H1 (cell line): ENCODE results near the gene STAMBP. TPM values are rescaled to one million over a fixed set of nuclear protein-coding genes. Genes with fewer than 3 reads are reported as not detected.

Source experiments
- CTCF ChIA-PET: fragments of 300-600 bp; sonication (Branson Sonifier 250); formaldehyde crosslinking; loops from one replicate; lab custom pipeline; 2021; ENCODE audit not compliant: partially characterized antibody; lab: Charles Lee
- POLR2A ChIA-PET: fragments of 300-600 bp; sonication (Branson Sonifier 250); formaldehyde crosslinking; loops from one replicate; lab custom pipeline; 2021; ENCODE audit warnings: inconsistent platforms; ENCODE audit not compliant: partially characterized antibody; lab: Charles Lee
- DNase-seq, 2 experiments: peaks; one replicate each; pipeline versions ENCODE4 v3.0.0 to v3.0.0-alpha.2; 2010 to 2022; ENCODE audit warnings: low spot score in 2 of 2, low read depth in 1 of 2, mixed read lengths in 1 of 2
- FAIRE-seq: peaks from 2 replicates; lab custom pipeline; 2011; peaks lifted over from hg19 to GRCh38; lab: Jason Lieb, UNC
- H2AFZ ChIP-seq: 2 replicates; pipeline ENCODE4 v1.8.1; 2012; ENCODE audit warnings: low read length, inconsistent platforms
- H2AK5ac ChIP-seq: 2 replicates; pipeline ENCODE4 v1.6.1; 2013; ENCODE audit warnings: low read depth, low read length
- H2BK120ac ChIP-seq: replicated peaks from 2 replicates; pipeline ENCODE3; 2013; ENCODE audit warnings: low read depth, low read length, inconsistent platforms
- H2BK12ac ChIP-seq: 2 replicates; pipeline ENCODE4 v1.6.1; 2013; ENCODE audit warnings: low read depth, low read length
- H2BK15ac ChIP-seq: 2 replicates; pipeline ENCODE4 v1.6.1; 2013; ENCODE audit warnings: low read length
- H2BK20ac ChIP-seq: 2 replicates; pipeline ENCODE4 v1.6.1; 2013; ENCODE audit warnings: low read length
- H2BK5ac ChIP-seq: 2 replicates; pipeline ENCODE4 v1.6.1; 2013; ENCODE audit warnings: low read depth, low read length
- H3K14ac ChIP-seq: 2 replicates; pipeline ENCODE4 v1.6.1; 2013; ENCODE audit warnings: inconsistent platforms; ENCODE audit not compliant: insufficient read length
- H3K18ac ChIP-seq: 2 replicates; pipeline ENCODE4 v1.6.1; 2013; ENCODE audit warnings: low read length; ENCODE audit errors: extremely low read depth
- H3K23ac ChIP-seq: 2 replicates; pipeline ENCODE4 v1.6.1; 2013; ENCODE audit warnings: inconsistent platforms; ENCODE audit not compliant: insufficient read length
- H3K23me2 ChIP-seq: 2 replicates; pipeline ENCODE4 v1.6.1; 2013; ENCODE audit warnings: low read depth, low read length
- H3K27ac ChIP-seq: 2 replicates; pipeline ENCODE4 v1.6.1; 2011; ENCODE audit warnings: low read depth, low read length, inconsistent platforms
- H3K27me3 ChIP-seq, 4 experiments: replicated peaks in 1 of 4; 1 replicate in 1 of 4; 2 replicates in 3 of 4; pipeline versions ENCODE4 v1.6.1 to v1.8.1; 2011 to 2013; ENCODE audit warnings: low read length in 3 of 4, mild to moderate bottlenecking in 3 of 4, inconsistent platforms in 2 of 4, mixed read lengths in 2 of 4, moderate library complexity in 1 of 4; ENCODE audit not compliant: control insufficient read depth in 3 of 4, insufficient read depth in 3 of 4; ENCODE audit errors: extremely low read depth in 1 of 4
- H3K36me3 ChIP-seq, 4 experiments: 2 replicates each; pipeline versions ENCODE4 v1.6.1 to v1.8.1; 2011 to 2013; ENCODE audit warnings: mild to moderate bottlenecking in 4 of 4, low read length in 3 of 4, moderate library complexity in 2 of 4, control low read depth in 1 of 4, inconsistent platforms in 1 of 4; ENCODE audit not compliant: insufficient read depth in 4 of 4, control insufficient read depth in 2 of 4
- H3K4ac ChIP-seq: replicated peaks from 2 replicates; pipeline ENCODE3; 2013; ENCODE audit warnings: low read length, low read depth, mixed read lengths, inconsistent platforms; ENCODE audit not compliant: insufficient read length
- H3K4me1 ChIP-seq, 4 experiments: replicated peaks in 1 of 4; 1 replicate in 1 of 4; 2 replicates in 3 of 4; pipeline versions ENCODE4 v1.6.1 to v1.8.1; 2011 to 2013; ENCODE audit warnings: low read length in 3 of 4, inconsistent platforms in 2 of 4, mixed read lengths in 1 of 4; ENCODE audit not compliant: insufficient read depth in 4 of 4, control insufficient read depth in 3 of 4
- H3K4me2 ChIP-seq, 2 experiments: 2 replicates each; pipeline versions ENCODE4 v1.6.1 to v1.8.1; 2011 to 2013; ENCODE audit warnings: low read depth in 2 of 2, low read length in 2 of 2, control low read depth in 1 of 2, inconsistent platforms in 1 of 2, mild to moderate bottlenecking in 1 of 2; ENCODE audit not compliant: insufficient read depth in 1 of 2
- H3K4me3 ChIP-seq, 4 experiments: fragments of 200-600, 300-600 bp in 1 of 4; sonication (generic), shearing (Covaris generic), sonication (Bioruptor Twin) in 1 of 4; 2 replicates each; pipeline versions ENCODE4 v1.5.1 to v1.8.1; 2011 to 2016; ENCODE audit warnings: low read length in 4 of 4, low read depth in 3 of 4, control low read depth in 2 of 4, inconsistent platforms in 2 of 4, mild to moderate bottlenecking in 2 of 4, mixed read lengths in 1 of 4, moderate library complexity in 1 of 4; ENCODE audit not compliant: insufficient read depth in 2 of 4; ENCODE audit errors: extremely low read depth in 1 of 4
- H3K56ac ChIP-seq: replicated peaks from 2 replicates; pipeline ENCODE3; 2013; ENCODE audit warnings: low read depth, mild to moderate bottlenecking, mixed read lengths, low read length, inconsistent platforms; ENCODE audit not compliant: insufficient read length
- H3K79me1 ChIP-seq: 2 replicates; pipeline ENCODE4 v1.6.1; 2013; ENCODE audit warnings: low read depth, low read length, control low read depth
- H3K79me2 ChIP-seq, 2 experiments: 2 replicates each; pipeline versions ENCODE4 v1.6.1 to v1.8.1; 2012 to 2013; ENCODE audit warnings: low read length in 2 of 2, mild to moderate bottlenecking in 2 of 2, inconsistent platforms in 1 of 2; ENCODE audit not compliant: insufficient read depth in 2 of 2, control insufficient read depth in 1 of 2
- H3K9ac ChIP-seq, 4 experiments: replicated peaks in 1 of 4; 1 replicate in 1 of 4; 2 replicates in 3 of 4; pipeline versions ENCODE4 v1.6.1 to v1.8.1; 2011 to 2013; ENCODE audit warnings: low read depth in 3 of 4, low read length in 3 of 4, control low read depth in 2 of 4, mild to moderate bottlenecking in 2 of 4, moderate library complexity in 2 of 4, inconsistent platforms in 1 of 4; ENCODE audit errors: extremely low read depth in 1 of 4
- H3K9me3 ChIP-seq, 2 experiments: 2 replicates each; pipeline versions ENCODE4 v1.6.1 to v1.8.1; 2012 to 2013; ENCODE audit warnings: mild to moderate bottlenecking in 2 of 2, moderate library complexity in 2 of 2, control low read depth in 1 of 2, inconsistent platforms in 1 of 2, low read depth in 1 of 2, low read length in 1 of 2, mixed read lengths in 1 of 2; ENCODE audit not compliant: insufficient read depth in 2 of 2
- H4K20me1 ChIP-seq, 2 experiments: replicated peaks in 1 of 2; 2 replicates each; pipeline versions ENCODE3 to v1.8.1; 2011 to 2013; ENCODE audit warnings: inconsistent platforms in 2 of 2, low read length in 2 of 2, mild to moderate bottlenecking in 1 of 2; ENCODE audit not compliant: insufficient read depth in 2 of 2, control insufficient read depth in 1 of 2
- H4K5ac ChIP-seq: 2 replicates; pipeline ENCODE4 v1.6.1; 2013; ENCODE audit warnings: low read length, low read depth, mixed read lengths, inconsistent platforms; ENCODE audit not compliant: insufficient read length
- H4K8ac ChIP-seq: 2 replicates; pipeline ENCODE4 v1.8.0; 2013; ENCODE audit warnings: mild to moderate bottlenecking, moderate library complexity, low read length, inconsistent platforms; ENCODE audit not compliant: insufficient read depth; ENCODE audit errors: extremely low read depth
- H4K91ac ChIP-seq: replicated peaks from 2 replicates; pipeline ENCODE3; 2013; ENCODE audit warnings: low read length, mixed read lengths, inconsistent platforms; ENCODE audit not compliant: insufficient read length
- BRCA1 ChIP-seq: IDR thresholded peaks from 2 replicates; pipeline ENCODE4 v1.6.1; 2012; ENCODE audit warnings: low read depth, low read length, improper control_type of control experiment
- CHD1 ChIP-seq: IDR thresholded peaks from 2 replicates; pipeline ENCODE4 v1.6.1; 2012; ENCODE audit warnings: low read depth, low read length, improper control_type of control experiment
- FOSL1 ChIP-seq: IDR thresholded peaks from 2 replicates; pipeline ENCODE4 v1.6.1; 2011; ENCODE audit warnings: mild to moderate bottlenecking, low read depth, low read length, moderate library complexity; ENCODE audit not compliant: insufficient read depth
- KDM4A ChIP-seq: IDR thresholded peaks from one replicate; pipeline ENCODE4 v1.7.1; 2012; ENCODE audit warnings: low read depth, mild to moderate bottlenecking, moderate library complexity, low read length, inconsistent platforms; ENCODE audit not compliant: severe bottlenecking
- SAP30 ChIP-seq: fragments of 300-600 bp; sonication (generic); IDR thresholded peaks from 2 replicates; pipeline ENCODE4 v1.7.1; 2012; ENCODE audit warnings: low read length, moderate library complexity, mild to moderate bottlenecking, inconsistent platforms; ENCODE audit not compliant: insufficient read depth, insufficient replicate concordance
- SRF ChIP-seq: IDR thresholded peaks from 2 replicates; pipeline ENCODE4 v1.6.1; 2011; ENCODE audit warnings: mild to moderate bottlenecking, low read depth, low read length, moderate library complexity
- TAF7 ChIP-seq: optimal IDR thresholded peaks from 2 replicates; pipeline ENCODE3; 2011; ENCODE audit warnings: low read depth, mild to moderate bottlenecking, inconsistent platforms, low read length, moderate library complexity, borderline replicate concordance
- TBP ChIP-seq: IDR thresholded peaks from 2 replicates; pipeline ENCODE4 v1.6.1; 2011; ENCODE audit warnings: low read depth, low read length, improper control_type of control experiment
- WGBS, 2 experiments: shearing (Covaris generic) in 1 of 2; methylation state at CpG; one replicate each; pipeline versions ENCODE4 v1.1.6 to v1.1.7; 2013 to 2015; ENCODE audit warnings: low lambda C conversion rate in 2 of 2, mixed read lengths in 2 of 2, inconsistent platforms in 1 of 2, low coverage in 1 of 2, missing lambda C conversion rate in 1 of 2; ENCODE audit not compliant: insufficient replicate concordance in 2 of 2, insufficient coverage in 1 of 2, insufficient read length in 1 of 2; ENCODE audit errors: extremely low coverage in 1 of 2, missing lambda C conversion rate in 1 of 2; 5-methylcytosine and 5-hydroxymethylcytosine counted together
- polyA plus RNA-seq, 7 experiments: library from polyadenylated mRNA; depleted of rRNA in 3 of 7; stranded (reverse) in 5 of 7; unstranded in 2 of 7; fragments of >200 nt in 5 of 7; fragments of 200-250 nt in 2 of 7; gene quantifications; 1 replicate in 5 of 7; 2 replicates in 1 of 7; 4 replicates in 1 of 7; pipeline versions ENCODE4 v1.2.1 to v1.2.3, GENCODE V29; 2011 to 2013; ENCODE audit warnings: missing spikeins in 2 of 7, mixed read lengths in 2 of 7
- total RNA-seq: library from RNA; stranded (reverse); fragmentation: NEBNext Ultra II Directional; extraction: Animal tissue kit (Norgen Biotek cat#: 25700); gene quantifications from 2 replicates; pipeline ENCODE4 v1.2.1, GENCODE V29; 2021

The STAMBP gene
- total and polyA plus RNA-seq, 2 of the 8 experiments (the other 6 are each of a cell fraction or from before 2014, with no cell fraction given), result 35.8 to 49.7 TPM

GRCh38 chr2:73828389-73828817 lies 358 bp upstream of the STAMBP start:
- Histone ChIP-seq H2BK120ac (no peak overlapping the region), H4K20me1 (peaks cover 0 to 2% of the 10 kb centered on the region in 2 experiments), H2BK15ac (no peak overlapping the region), H4K91ac (no peak overlapping the region), H3K18ac (0 out of 2 replicates have a peak overlapping the region, but pooled peaks have one; percentile 51), H3K27ac (no peak overlapping the region), H3K14ac (no peak overlapping the region), H3K36me3 (peaks cover 0 to 22% (median 8%) of the 10 kb centered on the region in 4 experiments; a peak in 6 of 8 replicates), H3K23ac (no peak overlapping the region), H2BK12ac (no peak overlapping the region), H3K9ac (no peak overlapping the region; a peak in 1 of 7 replicates), H3K56ac (no peak overlapping the region), H3K27me3 (peaks cover 0 to 7% (median 1%) of the 10 kb centered on the region in 4 experiments; a peak in 4 of 7 replicates), H3K4me2 (peak overlapping the region; percentile 67), H2BK5ac (no peak overlapping the region), H4K5ac (peak overlapping the region; percentile 93), H4K8ac (no peak overlapping the region), H3K79me1 (peaks cover 8% of the 10 kb centered on the region; the same call in 1 of the 2 replicates), H3K4me3 (peak overlapping the region; percentile 75 to 91 (median 89)), H2AFZ (peak overlapping the region; percentile 97), H3K23me2 (peaks cover 5% of the 10 kb centered on the region), H3K4ac (no peak overlapping the region), H3K4me1 (peaks cover 0 to 2% (median 0%) of the 10 kb centered on the region in 4 experiments; a peak in 2 of 7 replicates), H2AK5ac (no peak overlapping the region), H3K9me3 (no peaks in the 10 kb centered on the region), H3K79me2 (peaks cover 0 to 26% of the 10 kb centered on the region in 2 experiments; a peak in 2 of 4 replicates), H2BK20ac (no peak overlapping the region)
- DNase-seq, result no peak
- 67% methylated on average over 4 of the region's 4 CpGs; no CpG with 5 or more reads in 1 of the 2 experiments for WGBS, 2 experiments
- TF ChIP-seq BRCA1 (no peak), SRF (no peak), TBP (no peak), SAP30 (no peak), FOSL1 (no peak), CHD1 (no peak), KDM4A (peak; percentile 61), TAF7 (no peak)
- ChIA-PET POLR2A (interaction anchor here (0.7 to 1.2 kb wide), 9 partner anchors 10 to 370 kb away, joined by 3 to 7 read pairs (median 4); partner anchors contain the start of genes MTHFD2 and TPRKB), CTCF (interaction anchor here (0.6 to 2.6 kb wide), 12 partner anchors 11 to 732 kb away, joined by 3 to 15 read pairs (median 3); partner anchors contain the start of genes DGUOK and MOB1A)
- FAIRE-seq, result no peak
